Left forelimb (tissue), 1 donor: ENCODE results near the gene NEK5.
"Not testable (repeated sequence)": the region's sequence is repeated elsewhere in the genome, so short reads cannot be mapped to it uniquely, and the experiment has no call there.

Source experiments
- DNase-seq: peaks from one replicate; pipeline ENCODE4 v3.0.0-alpha.2; 2018; ENCODE audit warnings: low spot score

Gene NEK5

GRCh38 chr13:52128714-52129700 is at the start of gene NEK5:
NEK5 (minus strand) TSS chr13:52129073; CDS start chr13:52127482, 1,591 bp downstream.
- peak; percentile 83 for DNase-seq

- no peak for DNase-seq
Measured at GRCh38 chr13:52177276-52177675, 48.4 kb upstream of the NEK5 start.

GRCh38 chr13:52173970-52174369 is 45.1 kb upstream of the NEK5 start:
- not testable (repeated sequence) for DNase-seq

GRCh38 chr13:52173373-52173772 is 44.5 kb upstream of the NEK5 start:
- DNase-seq, result no peak

- not testable (repeated sequence) for DNase-seq
Measured at GRCh38 chr13:52171686-52172085, 42.8 kb upstream of the NEK5 start.

GRCh38 chr13:52170828-52171391 is 42.0 kb upstream of the NEK5 start:
- DNase-seq, result not testable (repeated sequence)

- no peak for DNase-seq
Measured at GRCh38 chr13:52169839-52170238, 41.0 kb upstream of the NEK5 start.

GRCh38 chr13:52165411-52165810 is 36.5 kb upstream of the NEK5 start:
- DNase-seq, result no peak

GRCh38 chr13:52164989-52165388 is 36.1 kb upstream of the NEK5 start:
- DNase-seq, result no peak

GRCh38 chr13:52163878-52164277 is 35.0 kb upstream of the NEK5 start:
- not testable (repeated sequence) for DNase-seq

GRCh38 chr13:52162279-52163101 is 33.6 kb upstream of the NEK5 start:
- no peak for DNase-seq

- no peak for DNase-seq
Measured at GRCh38 chr13:52161181-52161646, 32.3 kb upstream of the NEK5 start.

- no peak for DNase-seq
Measured at GRCh38 chr13:52160506-52160905, 31.6 kb upstream of the NEK5 start.

GRCh38 chr13:52160053-52160452 is 31.2 kb upstream of the NEK5 start:
- no peak for DNase-seq

GRCh38 chr13:52159159-52159982 is 30.5 kb upstream of the NEK5 start, which contains the start of gene NEK3:
NEK3 (minus strand) TSS chr13:52159597; CDS start chr13:52156191, 3,406 bp downstream.
- peak; percentile 86 for DNase-seq

- DNase-seq, result peak; percentile 77
Measured at GRCh38 chr13:52158629-52159158, 29.8 kb upstream of the NEK5 start.

- DNase-seq, result no peak
Measured at GRCh38 chr13:52156724-52157261, 27.9 kb upstream of the NEK5 start.

GRCh38 chr13:52155177-52155576 is 26.3 kb upstream of the NEK5 start:
- no peak for DNase-seq

- DNase-seq, result no peak
Measured at GRCh38 chr13:52147225-52147624, 18.4 kb upstream of the NEK5 start.

- DNase-seq, result no peak
Measured at GRCh38 chr13:52141299-52141698, 12.4 kb upstream of the NEK5 start.

GRCh38 chr13:52137489-52137888 is 8.6 kb upstream of the NEK5 start:
- no peak for DNase-seq
